ENCODE results near the gene TRIP6.

Gene TRIP6

GRCh38 chr7:100886142-100886935 lies 19.2 kb downstream of the TRIP6 start (continued):
- TF ChIP-seq INSM2 (tag by site-specific recombination; IDR thresholded peaks at IDR 0.05), result no peak
- no peak for TF ChIP-seq ZNF530 (tag by site-specific recombination; IDR thresholded peaks at IDR 0.05; ENCODE audit: low read depth)
- TF ChIP-seq MZF1 (tag by site-specific recombination; IDR thresholded peaks at IDR 0.05; ENCODE audit: borderline replicate concordance), result no peak
- no peak for TF ChIP-seq TSHZ1 (tag by site-specific recombination; IDR thresholded peaks at IDR 0.05; ENCODE audit: borderline replicate concordance)
- TF ChIP-seq ZNF529 (tag by site-specific recombination; IDR thresholded peaks at IDR 0.05; ENCODE audit: insufficient replicate concordance), result no peak
- TF ChIP-seq ZNF394 (tag by site-specific recombination; IDR thresholded peaks at IDR 0.05; ENCODE audit: borderline replicate concordance), result peak; percentile 40; the same call in 1 of the 2 replicates
- no peak for TF ChIP-seq ZBTB20 (tag by site-specific recombination; IDR thresholded peaks at IDR 0.05)
- no peak for TF ChIP-seq WT1 (tag by site-specific recombination; IDR thresholded peaks at IDR 0.05)
- TF ChIP-seq ZNF280D (tag by site-specific recombination; IDR thresholded peaks at IDR 0.05), result no peak
- TF ChIP-seq HIC1 (tag by site-specific recombination; IDR thresholded peaks at IDR 0.05), result no peak
- no peak for TF ChIP-seq SP2 (tag by site-specific recombination; IDR thresholded peaks at IDR 0.05)
- 0 out of 2 replicates have a peak, but pooled peaks have one; percentile 19 for TF ChIP-seq ZNF600 (tag by site-specific recombination; IDR thresholded peaks at IDR 0.05)

GRCh38 chr7:100886936-100887515 lies 19.8 kb downstream of the TRIP6 start:
- peak overlapping the region; percentile 94 for H3K27ac ChIP-seq (ENCODE audit: extremely low read depth, low read depth, low read length)
- ChIA-PET POLR2A (interaction anchor here (1.4 to 8.7 kb wide), 3 partner anchors 10 to 199 kb away, joined by 4 to 198 read pairs (median 5); partner anchors contain the start of genes POP7 and SRRT), CTCF (interaction anchor here (0.7 to 1.2 kb wide), 3 partner anchors 8 to 632 kb away, joined by 3 to 5 read pairs (median 4); partner anchors contain the start of gene EPHB4)
- peak; percentile 63; the same call in 1 of the 2 replicates for TF ChIP-seq REST (tag by site-specific recombination; IDR thresholded peaks at IDR 0.05)
- TF ChIP-seq ZBTB48 (tag by site-specific recombination; IDR thresholded peaks at IDR 0.05), result 0 out of 2 replicates have a peak, but pooled peaks have one; percentile 17
- TF ChIP-seq HIC1 (tag by site-specific recombination; IDR thresholded peaks at IDR 0.05), result 0 out of 2 replicates have a peak, but pooled peaks have one; percentile 32
- TF ChIP-seq ZNF596 (tag by site-specific recombination; IDR thresholded peaks at IDR 0.05), result no peak
- TF ChIP-seq ZNF600 (tag by site-specific recombination; IDR thresholded peaks at IDR 0.05), result peak; percentile 91
- TF ChIP-seq ZNF837 (tag by site-specific recombination; IDR thresholded peaks at IDR 0.05), result 0 out of 2 replicates have a peak, but pooled peaks have one; percentile 70
- H3K9me3 ChIP-seq (ENCODE audit: control insufficient read depth, insufficient read depth, low read depth, low read length), result no peaks in the 10 kb centered on the region
- H3K4me1 ChIP-seq (ENCODE audit: control insufficient read depth, insufficient read depth, low read length), result peaks cover 4% of the 10 kb centered on the region; the same call in 1 of the 2 replicates
- H3K36me3 ChIP-seq (ENCODE audit: control insufficient read depth in 2 of 2, insufficient read depth in 1 of 2, low read length in 2 of 2), result peaks cover 26 to 67% of the 10 kb centered on the region in 2 experiments
- no peak overlapping the region for H3K4me3 ChIP-seq (ENCODE audit: low read depth, low read length)
